GM12878 (cell line): Measurements from ENCODE around the gene SGMS1. TPM values are rescaled to one million over a fixed set of nuclear protein-coding genes. Genes with fewer than 3 reads are reported as not detected.

ENCODE experiments used
- CUX1 ChIP-seq: IDR thresholded peaks from 2 replicates; pipeline ENCODE4 v1.6.1; 2012; ENCODE audit warnings: improper control_type of control experiment, low read depth, low read length; ENCODE audit not compliant: insufficient replicate concordance
- DPF2 ChIP-seq: fragments of 450-650 bp; IDR thresholded peaks from 2 replicates; pipeline ENCODE4 v1.6.1; 2017; ENCODE audit warnings: mild to moderate bottlenecking
- HDAC2 ChIP-seq: fragments of 200-600 bp; sonication (generic); IDR thresholded peaks from 2 replicates; pipeline ENCODE4 v1.6.1; 2017
- IRF3 ChIP-seq: fragments of 450-650 bp; IDR thresholded peaks from 2 replicates; pipeline ENCODE4 v1.6.1; 2014; ENCODE audit warnings: mild to moderate bottlenecking
- RB1 ChIP-seq: fragments of 450-650 bp; formaldehyde crosslinking; IDR thresholded peaks from 2 replicates; pipeline ENCODE4 v1.6.1; 2017; ENCODE audit warnings: mild to moderate bottlenecking, borderline replicate concordance
- SMARCA5 ChIP-seq: fragments of 450-650 bp; IDR thresholded peaks from 2 replicates; pipeline ENCODE4 v1.6.1; 2017; ENCODE audit warnings: mild to moderate bottlenecking
- USF2 ChIP-seq: IDR thresholded peaks from 2 replicates; pipeline ENCODE4 v1.6.1; 2011; ENCODE audit warnings: low read depth, low read length, improper control_type of control experiment, borderline replicate concordance
- polyA plus RNA-seq, 11 experiments: library from polyadenylated mRNA; depleted of rRNA in 4 of 11; unstranded in 6 of 11; stranded (reverse) in 5 of 11; fragments of >200 nt; fragmentation: Nextera tagmentation in 4 of 11; fragmentation: Illumina TruSeq in 1 of 11; extraction: Ambion mirVana in 4 of 11; extraction: Trizol in 1 of 11; gene quantifications; 1 replicate in 1 of 11; 2 replicates in 10 of 11; pipeline versions ENCODE4 v1.2.1 to v1.2.3, GENCODE V29; 2011 to 2016; ENCODE audit warnings: inconsistent platforms in 2 of 11, missing spikeins in 2 of 11, low read depth in 1 of 11
- total RNA-seq, 4 experiments: library from RNA; depleted of rRNA in 3 of 4; stranded (reverse); fragments of >200 nt in 3 of 4; fragmentation: Illumina TruSeq in 1 of 4; extraction: Trizol in 1 of 4; gene quantifications; 2 replicates each; pipeline versions ENCODE4 v1.2.1 to v1.2.3, GENCODE V29; 2013 to 2021

The SGMS1 gene
- total and polyA plus RNA-seq, 10 of the 15 experiments (the other 5 are each of a cell fraction or from before 2014, with no cell fraction given) = 1.4 to 14.5 (median 4.9) TPM

GRCh38 chr10:50620899-50621298, 2.9 kb downstream of the SGMS1 start (continued):
- TF ChIP-seq CUX1 (no peak), IRF3 (no peak), DPF2 (no peak), HDAC2 (no peak), SMARCA5 (no peak), RB1 (no peak), USF2 (no peak)
